LHCN-M2 (cell line): Measurements from ENCODE around the gene RSPRY1. TPM values are rescaled to one million over a fixed set of nuclear protein-coding genes. Genes with fewer than 3 reads are reported as not detected.
"Not testable (repeated sequence)": the region's sequence is repeated elsewhere in the genome, so short reads cannot be mapped to it uniquely, and the experiment has no call there.

Experiments used
- DNase-seq: peaks from one replicate; pipeline ENCODE4 v3.0.0-alpha.2; 2012; ENCODE audit warnings: low read depth
- total RNA-seq: library from RNA; depleted of rRNA; stranded (reverse); fragments of >200 nt; gene quantifications from 2 replicates; pipeline ENCODE4 v1.2.3, GENCODE V29; 2014

The RSPRY1 gene
- total RNA-seq, 1 experiment from 2014 or later: 34.9 TPM

- no peak for DNase-seq
Measured at GRCh38 chr16:57255686-57256415, 69.7 kb downstream of the RSPRY1 start.

GRCh38 chr16:57256601-57257395 lies 70.7 kb downstream of the RSPRY1 start:
- no peak for DNase-seq

- DNase-seq: no peak
Measured at GRCh38 chr16:57257455-57258070, 71.4 kb downstream of the RSPRY1 start.

DNA sequence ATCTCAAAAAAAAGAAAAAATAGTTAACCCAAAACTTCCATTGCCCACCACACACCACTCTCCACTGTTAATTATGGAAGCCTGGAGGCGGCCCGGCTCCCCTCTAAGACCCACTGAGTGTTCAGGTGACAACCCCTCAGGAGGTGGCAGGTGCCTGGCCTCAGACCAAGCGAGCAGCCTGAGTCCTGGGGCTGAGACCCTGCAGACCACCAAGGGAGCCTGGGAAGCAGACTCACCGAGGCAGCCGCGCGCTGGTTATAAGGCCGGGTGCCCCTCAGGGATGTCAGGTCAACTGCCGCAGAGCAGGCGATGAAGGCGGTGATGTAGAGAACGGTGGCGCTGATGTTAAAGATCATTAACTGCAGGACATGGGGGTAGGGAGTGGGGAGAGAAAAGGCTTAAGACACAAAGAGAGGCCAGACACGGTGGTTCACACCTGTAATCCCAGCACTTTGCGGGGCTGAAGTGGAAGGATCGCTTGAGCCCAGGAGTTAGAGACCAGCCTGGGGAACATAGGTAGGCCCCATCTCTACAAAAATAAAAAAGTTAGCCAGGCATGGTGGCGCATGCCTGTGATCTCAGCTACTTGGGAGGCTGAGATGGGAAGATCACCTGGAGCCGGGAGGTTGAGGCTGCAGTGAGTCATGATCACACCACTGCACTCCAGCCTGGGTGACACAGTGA lies 72.2 kb downstream of the RSPRY1 start:
- DNase-seq: no peak

DNA sequence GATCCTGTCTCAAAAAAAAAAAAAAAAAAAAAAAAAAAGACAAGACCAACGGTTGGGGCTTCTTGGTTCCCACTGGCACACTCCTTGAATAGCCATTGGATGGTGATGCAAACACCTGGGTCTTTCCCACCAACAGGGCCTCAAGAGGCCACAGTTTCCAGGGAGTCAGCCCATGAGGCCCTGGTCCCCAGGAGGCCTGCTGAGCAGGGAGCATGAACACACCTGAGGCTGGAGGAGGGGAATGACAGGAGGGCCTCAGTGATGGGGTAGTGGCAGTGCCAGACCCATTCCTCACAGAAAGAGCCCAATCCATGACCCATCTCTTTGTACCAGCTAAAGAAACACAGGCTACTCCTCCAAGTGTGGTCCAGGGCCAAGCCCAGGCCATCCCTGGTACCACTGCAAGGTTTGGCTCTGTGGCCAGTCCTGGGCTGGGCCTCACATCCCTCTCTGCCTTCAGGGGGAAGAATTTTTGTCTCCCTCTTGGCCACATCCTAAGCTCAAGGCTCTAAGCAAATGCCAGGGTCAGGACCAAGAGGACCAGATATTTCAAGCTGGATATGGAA lies 72.9 kb downstream of the RSPRY1 start:
- DNase-seq: no peak

DNA sequence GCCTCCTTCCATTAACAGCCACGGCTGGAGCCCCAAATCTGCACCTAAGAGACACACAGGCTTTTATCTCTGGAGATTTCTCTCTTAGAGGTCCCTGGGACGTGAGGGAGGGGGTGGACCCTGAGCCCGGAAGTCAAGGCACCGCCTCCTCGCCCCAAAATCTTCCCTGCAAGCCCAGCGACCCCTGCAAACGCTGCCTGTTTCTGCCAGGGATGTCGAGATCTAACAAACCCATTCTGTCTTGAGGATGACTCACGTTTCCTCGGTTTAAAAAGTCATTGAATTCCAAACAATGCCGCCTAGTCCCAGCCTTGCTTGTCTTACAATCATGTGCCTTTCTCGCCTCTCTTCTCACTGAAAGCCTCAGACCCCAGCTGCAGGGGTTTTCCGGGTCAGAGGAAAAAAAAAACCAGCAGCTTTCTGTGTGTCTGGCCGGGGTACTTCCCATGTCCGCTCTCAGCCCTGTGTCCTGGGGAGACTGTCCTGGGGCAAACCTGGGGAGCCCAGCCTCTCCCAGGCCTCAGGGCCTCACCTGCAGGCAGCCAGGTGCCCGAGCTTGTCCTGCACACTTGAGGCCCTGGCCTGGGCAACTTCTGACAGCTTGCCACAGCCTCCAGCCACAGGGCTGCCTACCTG lies 74.3 kb downstream of the RSPRY1 start:
- peak; percentile 57 for DNase-seq

DNA sequence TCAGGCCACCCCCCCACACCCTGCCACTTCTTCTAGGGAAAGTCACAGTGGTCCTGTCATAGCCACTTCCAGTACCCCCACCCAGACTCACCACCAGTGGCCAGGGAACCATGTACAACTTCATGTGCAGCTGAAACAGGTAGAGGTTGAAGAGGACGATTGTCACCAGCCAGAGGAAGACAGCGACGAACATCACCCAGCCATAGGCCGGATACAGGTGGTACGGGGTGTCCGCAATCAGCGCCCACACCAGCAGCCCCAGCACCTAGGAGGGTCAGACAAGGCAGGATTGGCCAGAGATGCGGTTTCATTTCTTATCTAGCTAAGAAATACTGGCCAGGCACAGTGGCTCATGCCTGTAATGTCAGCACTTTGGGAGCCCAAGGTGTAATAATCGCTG lies 75.7 kb downstream of the RSPRY1 start:
- no peak for DNase-seq

GRCh38 chr16:57262841-57263540 lies 76.9 kb downstream of the RSPRY1 start:
- DNase-seq: no peak

GRCh38 chr16:57263541-57264351 lies 77.6 kb downstream of the RSPRY1 start:
- no peak for DNase-seq

DNA sequence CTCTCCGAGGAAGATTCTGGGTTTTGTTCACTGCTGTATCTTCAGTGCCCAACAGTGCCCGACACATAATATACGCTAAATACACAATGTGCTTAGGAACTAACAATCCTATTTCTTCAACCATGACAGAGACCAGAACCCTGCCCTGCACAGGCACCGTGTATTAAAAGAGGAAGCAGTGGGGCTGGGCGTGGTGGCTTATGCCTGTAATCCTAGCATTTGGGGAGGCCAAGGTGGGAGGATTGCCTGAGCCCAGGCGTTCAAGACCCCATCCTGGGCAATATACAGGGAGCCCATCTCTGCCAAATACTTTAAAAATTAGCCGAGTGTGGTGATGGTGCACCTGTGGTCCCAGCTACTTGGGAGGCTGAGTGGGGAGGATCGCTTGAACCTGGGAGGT lies 78.3 kb downstream of the RSPRY1 start:
- DNase-seq: no peak

DNA sequence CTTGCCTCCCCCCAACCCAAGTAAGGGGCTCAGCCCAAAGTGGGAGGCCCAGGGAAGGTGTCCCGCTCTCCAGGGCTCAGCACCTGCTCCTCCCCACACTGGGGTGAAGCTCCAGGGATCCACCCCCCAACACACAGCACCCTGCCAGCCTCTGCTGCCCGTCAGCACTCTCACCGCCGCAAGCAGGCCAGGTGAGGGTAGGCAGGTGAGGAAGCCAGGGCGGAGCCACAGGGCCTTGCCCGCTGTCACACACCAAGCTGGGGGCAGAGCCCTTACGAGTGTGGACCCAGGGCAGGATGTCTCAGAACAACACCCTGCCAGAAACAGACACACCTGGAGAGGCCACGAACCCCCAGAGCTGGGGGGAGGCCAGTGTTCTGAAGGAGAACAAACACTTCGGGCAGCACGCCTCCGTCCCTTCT lies 78.8 kb downstream of the RSPRY1 start:
- no peak for DNase-seq

DNA sequence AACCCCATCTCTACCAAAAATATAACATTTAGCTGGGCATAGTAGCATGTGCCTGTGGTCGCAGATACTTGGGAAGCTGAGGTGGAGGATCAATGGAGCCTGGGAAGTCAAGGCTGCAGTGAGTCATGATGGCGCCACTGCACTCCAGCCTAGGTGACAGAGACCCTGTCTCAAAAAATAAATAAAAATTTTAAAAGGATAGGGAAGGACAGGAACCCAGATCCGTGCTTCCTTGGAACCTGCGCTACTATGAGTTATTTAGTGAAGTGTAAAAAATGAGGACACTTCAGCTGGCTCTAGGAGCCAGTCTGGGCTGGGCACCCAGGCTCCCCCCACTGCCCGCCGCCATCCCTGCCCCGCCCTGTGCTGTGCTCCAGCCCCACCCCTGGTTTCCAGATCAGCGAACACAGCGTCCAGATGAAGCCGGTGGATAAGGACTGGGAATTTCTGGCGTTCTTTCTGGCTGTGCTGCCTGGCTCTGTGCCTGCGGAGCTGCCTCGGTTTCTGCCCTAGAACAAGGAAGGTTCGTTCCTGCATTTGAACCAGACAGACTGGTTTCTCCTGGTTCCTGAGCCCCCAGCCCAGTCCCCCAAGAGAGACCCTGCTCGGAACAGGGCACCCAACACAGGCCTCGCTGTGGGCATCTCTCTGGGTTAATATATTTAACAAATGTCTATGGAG lies 79.9 kb downstream of the RSPRY1 start:
- DNase-seq: no peak

DNA sequence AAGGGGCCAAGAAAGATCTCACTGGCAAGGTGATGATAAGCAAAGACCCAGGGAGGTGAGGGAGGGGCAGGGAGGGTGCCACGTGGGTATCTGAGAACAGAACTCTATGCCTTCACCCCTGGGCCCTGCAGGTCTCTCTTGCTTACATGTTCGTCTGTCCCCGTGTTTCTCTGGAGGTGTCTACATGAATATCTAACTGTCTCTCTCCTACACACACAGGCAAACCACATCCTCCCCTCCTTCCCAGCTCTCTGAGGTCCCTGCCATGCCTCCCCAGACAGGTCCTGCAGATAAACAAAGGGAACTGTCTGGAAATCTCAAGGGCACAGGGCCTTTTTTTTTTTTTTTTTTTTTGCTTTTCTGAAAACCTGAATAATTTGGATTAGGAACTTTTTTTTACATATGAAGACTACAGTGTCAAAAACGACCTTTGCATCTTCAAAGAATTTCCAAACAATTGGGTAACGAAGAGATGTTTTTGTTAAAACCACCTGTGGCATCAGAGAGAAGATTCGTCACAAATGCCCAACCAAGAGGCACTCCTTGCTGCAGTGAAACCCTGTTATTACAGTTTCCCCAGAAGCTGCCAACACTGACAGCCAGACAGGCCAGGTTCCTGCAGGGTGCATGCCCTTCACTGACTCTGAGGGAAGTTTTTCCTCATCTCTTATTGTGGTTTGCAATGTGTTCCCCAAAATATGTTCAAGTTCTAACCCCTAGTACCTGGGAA lies 80.6 kb downstream of the RSPRY1 start:
- no peak for DNase-seq

- not testable (repeated sequence) for DNase-seq
Measured at GRCh38 chr16:57267343-57267742, 81.2 kb downstream of the RSPRY1 start.

DNA sequence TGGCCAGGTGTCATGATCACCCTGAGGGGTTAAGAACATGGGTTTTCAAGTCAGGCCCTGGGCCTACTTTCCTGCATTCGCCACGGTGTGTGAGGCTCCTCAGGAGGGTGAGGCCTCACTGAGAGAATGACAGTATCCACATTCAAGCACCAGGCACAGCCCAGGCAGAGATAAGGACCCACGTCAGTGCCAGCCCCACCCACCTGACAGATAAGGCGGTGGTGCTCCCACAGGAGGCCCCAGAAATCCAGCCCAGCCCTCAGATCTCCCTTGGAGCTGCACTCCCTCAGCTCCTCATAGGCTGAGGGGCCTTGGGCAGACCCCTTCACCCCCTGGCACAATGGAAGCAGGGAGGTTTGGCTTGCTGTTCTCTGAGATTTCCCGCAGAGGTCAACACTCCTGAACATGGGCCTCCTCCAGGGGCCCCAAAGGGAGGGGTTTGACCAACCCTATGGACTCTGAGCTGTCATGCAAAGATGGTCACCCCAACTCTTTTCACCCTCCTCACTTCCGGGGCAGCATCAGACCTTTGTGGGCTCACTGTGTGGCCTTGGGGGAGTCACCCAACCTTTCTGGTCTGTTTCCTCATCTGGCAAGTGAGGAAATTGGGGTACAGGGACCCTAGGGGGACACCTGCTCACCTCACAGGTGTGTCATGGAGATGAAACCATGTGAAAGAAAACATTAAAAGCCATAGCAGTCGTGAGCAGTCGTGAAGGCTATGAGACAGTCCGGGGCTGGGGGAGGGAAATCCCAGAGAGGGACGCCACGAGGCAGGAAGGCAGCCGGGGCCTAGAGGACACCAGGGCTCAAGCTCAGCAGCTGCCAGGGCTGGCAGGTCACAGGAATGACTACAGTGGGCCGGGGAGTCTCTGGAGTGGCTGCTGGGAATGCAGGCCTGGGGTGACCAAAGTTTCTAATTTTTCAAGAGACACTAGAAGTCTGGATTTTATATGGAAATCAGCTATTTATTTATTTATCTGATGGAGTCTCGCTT lies 83.0 kb downstream of the RSPRY1 start:
- no peak for DNase-seq

- no peak for DNase-seq
Measured at GRCh38 chr16:57270221-57271062, 84.3 kb downstream of the RSPRY1 start.
